ENCODE results near the gene NANS. TPM values are rescaled to one million over a fixed set of nuclear protein-coding genes. Genes with fewer than 3 reads are reported as not detected.

NANS gene
- total and polyA plus RNA-seq, 10 of the 15 experiments (the other 5 are each of a cell fraction or from before 2014, with no cell fraction given), result 21.0 to 126 (median 52.3) TPM

DNA sequence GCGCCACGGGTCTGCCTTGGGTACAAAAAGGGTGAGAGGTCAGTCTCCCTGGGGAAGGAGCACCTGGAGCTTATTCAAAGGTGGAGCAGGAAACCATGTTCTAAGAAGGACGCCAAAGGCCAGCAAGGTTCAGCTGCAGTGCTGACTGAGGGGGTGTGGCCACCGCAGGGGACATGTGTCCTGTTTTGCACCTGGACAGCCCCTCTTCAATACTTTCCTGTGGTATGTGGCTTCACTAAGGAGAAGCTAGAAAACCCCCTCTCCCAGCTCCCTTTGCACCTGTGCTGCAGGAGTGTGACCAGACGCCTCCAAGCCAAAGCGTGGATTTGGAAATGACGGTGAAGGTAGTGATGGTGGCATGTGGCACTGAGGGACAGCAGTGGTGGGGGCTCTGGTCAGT, 38.9 kb downstream of the NANS start (continued):
- TF ChIP-seq, protein P1, sequence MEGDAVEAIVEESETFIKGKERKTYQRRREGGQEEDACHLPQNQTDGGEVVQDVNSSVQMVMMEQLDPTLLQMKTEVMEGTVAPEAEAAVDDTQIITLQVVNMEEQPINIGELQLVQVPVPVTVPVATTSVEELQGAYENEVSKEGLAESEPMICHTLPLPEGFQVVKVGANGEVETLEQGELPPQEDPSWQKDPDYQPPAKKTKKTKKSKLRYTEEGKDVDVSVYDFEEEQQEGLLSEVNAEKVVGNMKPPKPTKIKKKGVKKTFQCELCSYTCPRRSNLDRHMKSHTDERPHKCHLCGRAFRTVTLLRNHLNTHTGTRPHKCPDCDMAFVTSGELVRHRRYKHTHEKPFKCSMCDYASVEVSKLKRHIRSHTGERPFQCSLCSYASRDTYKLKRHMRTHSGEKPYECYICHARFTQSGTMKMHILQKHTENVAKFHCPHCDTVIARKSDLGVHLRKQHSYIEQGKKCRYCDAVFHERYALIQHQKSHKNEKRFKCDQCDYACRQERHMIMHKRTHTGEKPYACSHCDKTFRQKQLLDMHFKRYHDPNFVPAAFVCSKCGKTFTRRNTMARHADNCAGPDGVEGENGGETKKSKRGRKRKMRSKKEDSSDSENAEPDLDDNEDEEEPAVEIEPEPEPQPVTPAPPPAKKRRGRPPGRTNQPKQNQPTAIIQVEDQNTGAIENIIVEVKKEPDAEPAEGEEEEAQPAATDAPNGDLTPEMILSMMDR (IDR thresholded peaks at IDR 0.05 in 2 of 3, conservative IDR thresholded peaks at IDR 0.05 in 1 of 3; ENCODE audit: control insufficient read depth in 2 of 3, extremely low read depth in 1 of 3, insufficient read depth in 1 of 3, low read depth in 3 of 3, low read length in 3 of 3), result no peak
- TF ChIP-seq, protein P2, sequence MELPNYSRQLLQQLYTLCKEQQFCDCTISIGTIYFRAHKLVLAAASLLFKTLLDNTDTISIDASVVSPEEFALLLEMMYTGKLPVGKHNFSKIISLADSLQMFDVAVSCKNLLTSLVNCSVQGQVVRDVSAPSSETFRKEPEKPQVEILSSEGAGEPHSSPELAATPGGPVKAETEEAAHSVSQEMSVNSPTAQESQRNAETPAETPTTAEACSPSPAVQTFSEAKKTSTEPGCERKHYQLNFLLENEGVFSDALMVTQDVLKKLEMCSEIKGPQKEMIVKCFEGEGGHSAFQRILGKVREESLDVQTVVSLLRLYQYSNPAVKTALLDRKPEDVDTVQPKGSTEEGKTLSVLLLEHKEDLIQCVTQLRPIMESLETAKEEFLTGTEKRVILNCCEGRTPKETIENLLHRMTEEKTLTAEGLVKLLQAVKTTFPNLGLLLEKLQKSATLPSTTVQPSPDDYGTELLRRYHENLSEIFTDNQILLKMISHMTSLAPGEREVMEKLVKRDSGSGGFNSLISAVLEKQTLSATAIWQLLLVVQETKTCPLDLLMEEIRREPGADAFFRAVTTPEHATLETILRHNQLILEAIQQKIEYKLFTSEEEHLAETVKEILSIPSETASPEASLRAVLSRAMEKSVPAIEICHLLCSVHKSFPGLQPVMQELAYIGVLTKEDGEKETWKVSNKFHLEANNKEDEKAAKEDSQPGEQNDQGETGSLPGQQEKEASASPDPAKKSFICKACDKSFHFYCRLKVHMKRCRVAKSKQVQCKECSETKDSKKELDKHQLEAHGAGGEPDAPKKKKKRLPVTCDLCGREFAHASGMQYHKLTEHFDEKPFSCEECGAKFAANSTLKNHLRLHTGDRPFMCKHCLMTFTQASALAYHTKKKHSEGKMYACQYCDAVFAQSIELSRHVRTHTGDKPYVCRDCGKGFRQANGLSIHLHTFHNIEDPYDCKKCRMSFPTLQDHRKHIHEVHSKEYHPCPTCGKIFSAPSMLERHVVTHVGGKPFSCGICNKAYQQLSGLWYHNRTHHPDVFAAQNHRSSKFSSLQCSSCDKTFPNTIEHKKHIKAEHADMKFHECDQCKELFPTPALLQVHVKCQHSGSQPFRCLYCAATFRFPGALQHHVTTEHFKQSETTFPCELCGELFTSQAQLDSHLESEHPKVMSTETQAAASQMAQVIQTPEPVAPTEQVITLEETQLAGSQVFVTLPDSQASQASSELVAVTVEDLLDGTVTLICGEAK (IDR thresholded peaks at IDR 0.05; ENCODE audit: borderline replicate concordance), result no peak
- TF ChIP-seq JUND (IDR thresholded peaks at IDR 0.05; ENCODE audit: low read depth, low read length) (no peak), ZBED1 (IDR thresholded peaks at IDR 0.05; ENCODE audit: borderline replicate concordance) (no peak), SMAD1 (IDR thresholded peaks at IDR 0.05; ENCODE audit: low read depth, partially characterized antibody) (no peak), BRCA1 (IDR thresholded peaks at IDR 0.05; ENCODE audit: low read depth, low read length) (no peak)

Data from GM12878 (cell line).